Retina (tissue), 1 donor: Measurements from ENCODE around the gene SMIM10L2A.
"Not testable (repeated sequence)": the region's sequence is repeated elsewhere in the genome, so short reads cannot be mapped to it uniquely, and the experiment has no call there.

ENCODE experiments used
- DNase-seq: peaks from one replicate; pipeline ENCODE4 v3.0.0-alpha.2; 2016

SMIM10L2A gene

DNA sequence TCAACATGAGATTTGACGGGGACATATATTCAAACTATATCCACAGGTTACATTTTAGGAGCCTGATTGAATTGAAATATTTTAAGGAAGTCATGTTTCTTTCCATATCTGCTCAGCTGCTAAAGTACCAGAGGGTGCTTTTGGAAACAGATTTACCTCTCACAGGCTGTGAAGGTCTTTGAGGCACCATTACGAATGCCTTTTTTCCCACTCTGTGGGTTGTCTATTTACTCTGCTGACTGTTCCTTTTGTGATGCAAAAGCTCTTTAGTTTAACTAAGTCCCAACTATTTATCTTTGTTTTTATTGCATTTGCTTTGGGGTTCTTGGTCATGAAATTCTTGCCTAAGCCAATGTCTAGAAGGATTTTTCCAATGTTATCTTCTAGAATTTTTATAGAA, 40.0 kb downstream of the SMIM10L2A start:
- DNase-seq = not testable (repeated sequence)

- no peak for DNase-seq
Observed at GRCh38 chrX:135463937-135464336, 42.2 kb downstream of the SMIM10L2A start.

DNA sequence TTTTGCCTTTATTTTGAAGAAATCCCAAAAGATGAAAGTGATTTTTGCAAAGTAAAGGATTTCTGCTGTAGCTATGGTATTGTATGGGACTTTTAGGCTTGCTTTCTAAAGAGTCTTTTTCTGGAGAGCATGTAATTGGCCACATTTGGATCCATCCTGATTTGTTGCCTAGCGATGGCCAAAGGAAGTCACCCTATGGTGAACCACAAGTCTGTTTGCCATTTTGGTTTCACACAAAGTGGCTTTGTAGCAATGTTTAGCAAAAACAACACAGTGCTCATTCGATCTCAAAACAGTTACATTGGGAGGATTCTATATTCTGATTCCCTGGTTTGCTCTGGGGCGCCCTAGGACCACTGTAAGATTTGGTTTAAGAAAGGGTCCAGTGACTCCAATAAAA, 54.6 kb downstream of the SMIM10L2A start:
- DNase-seq = no peak

DNA sequence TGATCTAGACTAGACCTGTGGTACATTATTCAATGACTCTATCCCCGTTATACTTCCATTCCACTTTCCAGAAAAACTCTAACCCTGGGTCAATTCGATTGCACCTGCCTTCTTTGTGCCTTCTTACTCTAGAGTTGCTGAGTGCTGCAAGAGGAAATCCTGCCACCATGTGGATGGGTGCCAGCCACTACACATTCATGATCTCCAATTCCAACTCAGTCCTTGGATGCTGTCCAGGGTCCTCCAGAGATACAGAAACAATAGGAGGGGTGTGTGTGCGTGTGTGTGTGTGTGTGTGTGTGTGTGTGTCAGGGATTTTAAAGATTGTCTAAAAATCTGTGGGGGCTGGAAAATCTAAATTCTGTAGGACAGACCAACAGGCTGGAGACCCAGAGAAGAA, 55.8 kb downstream of the SMIM10L2A start:
- peak; percentile 23 for DNase-seq
